IPS-18a (cell line): ENCODE results near the gene ESRRA.

Source experiments
- H3K27ac ChIP-seq: one replicate; pipeline ENCODE4 v1.5.1; 2013; ENCODE audit warnings: low read length
- H3K27me3 ChIP-seq: one replicate; pipeline ENCODE4 v1.6.1; 2013; ENCODE audit warnings: mild to moderate bottlenecking, low read length; ENCODE audit not compliant: control insufficient read depth, insufficient read depth
- H3K36me3 ChIP-seq: one replicate; pipeline ENCODE4 v1.6.1; 2013; ENCODE audit warnings: low read depth, low read length; ENCODE audit not compliant: control insufficient read depth
- H3K4me1 ChIP-seq: one replicate; pipeline ENCODE4 v1.6.1; 2013; ENCODE audit warnings: low read depth, low read length; ENCODE audit not compliant: control insufficient read depth
- H3K4me3 ChIP-seq: one replicate; pipeline ENCODE4 v1.5.1; 2013; ENCODE audit warnings: low read length
- H3K9ac ChIP-seq: one replicate; pipeline ENCODE4 v1.6.1; 2013; ENCODE audit warnings: mild to moderate bottlenecking, low read length, moderate library complexity
- H3K9me3 ChIP-seq: one replicate; pipeline ENCODE4 v1.6.1; 2013; ENCODE audit warnings: low read depth, low read length; ENCODE audit not compliant: control insufficient read depth

ESRRA gene

GRCh38 chr11:64362339-64362738 lies 57.0 kb downstream of the ESRRA start:
- Histone ChIP-seq H3K36me3 (peaks cover 12% of the 10 kb centered on the region), H3K27me3 (peaks cover 3% of the 10 kb centered on the region), H3K9me3 (no peaks in the 10 kb centered on the region), H3K9ac (no peak overlapping the region), H3K27ac (no peak overlapping the region), H3K4me3 (no peak overlapping the region), H3K4me1 (peaks cover 8% of the 10 kb centered on the region)

- Histone ChIP-seq H3K27ac (no peak overlapping the region), H3K9ac (no peak overlapping the region), H3K9me3 (no peaks in the 10 kb centered on the region), H3K36me3 (peaks cover 12% of the 10 kb centered on the region), H3K4me3 (no peak overlapping the region), H3K27me3 (no peaks in the 10 kb centered on the region), H3K4me1 (peaks cover 3% of the 10 kb centered on the region)
Measured at GRCh38 chr11:64364435-64364834, 59.1 kb downstream of the ESRRA start.

- H3K36me3 ChIP-seq = peaks cover 12% of the 10 kb centered on the region
- H3K9me3 ChIP-seq = no peaks in the 10 kb centered on the region
- no peak overlapping the region for H3K27ac ChIP-seq
- no peaks in the 10 kb centered on the region for H3K4me1 ChIP-seq
- H3K27me3 ChIP-seq = no peaks in the 10 kb centered on the region
- H3K4me3 ChIP-seq = no peak overlapping the region
- no peak overlapping the region for H3K9ac ChIP-seq
Measured at GRCh38 chr11:64364911-64365310, 59.6 kb downstream of the ESRRA start.
